NT2/D1 (cell line): ENCODE data around the gene TRIOBP.

ENCODE experiments used
- SUZ12 ChIP-seq: IDR thresholded peaks from 2 replicates; pipeline ENCODE4 v1.6.1; 2011; ENCODE audit not compliant: insufficient read length, insufficient read depth; ENCODE audit errors: extremely low read depth
- YY1 ChIP-seq: IDR thresholded peaks from 2 replicates; pipeline ENCODE4 v1.6.1; 2011; ENCODE audit not compliant: insufficient read length, insufficient read depth
- ZNF274 ChIP-seq: IDR thresholded peaks from 2 replicates; pipeline ENCODE4 v1.6.1; 2011; ENCODE audit warnings: mild to moderate bottlenecking, low read depth, low read length

- TF ChIP-seq ZNF274 = no peak
- TF ChIP-seq YY1 = no peak
- no peak for TF ChIP-seq SUZ12
Observed at GRCh38 chr22:37647928-37648327, 48.9 kb upstream of the TRIOBP start.
